GM12878 (cell line): ENCODE measurements around the gene GABRR3. TPM values are rescaled to one million over a fixed set of nuclear protein-coding genes. Genes with fewer than 3 reads are reported as not detected.

Experiments
- ATAC-seq: fragments of 200-7000 bp; cut with Tn5 transposase; 3 replicates; pipeline ENCODE4 v1.9.1; 2020; ENCODE audit warnings: mild to moderate bottlenecking, moderate library complexity
- BruUV-seq: library from RNA; stranded (reverse); fragments of 400-500 nt; replicated peaks from 2 replicates; lab custom pipeline; 2021; lab: Mats Ljungman, UMichigan
- CTCF ChIA-PET: fragments of 300-600 bp; sonication (Branson Sonifier 250); formaldehyde crosslinking; extraction: SDS; loops from one replicate; lab custom pipeline; 2021; ENCODE audit warnings: inconsistent platforms; lab: Yijun Ruan, JAX
- POLR2A ChIA-PET: fragments of 350-600 bp; formaldehyde crosslinking; extraction: SDS; loops from one replicate; lab custom pipeline; 2021; ENCODE audit warnings: inconsistent platforms; lab: Charles Lee
- RAD21 ChIA-PET: fragments of 300-600 bp; sonication (Branson Sonifier 250); formaldehyde crosslinking; loops from one replicate; lab custom pipeline; 2023; ENCODE audit warnings: antibody characterized with exemption; ENCODE audit not compliant: unreplicated experiment; lab: Charles Lee
- SMC1A ChIA-PET: fragments of 300-600 bp; sonication (Branson Sonifier 250); formaldehyde crosslinking; loops from one replicate; lab custom pipeline; 2023; ENCODE audit not compliant: unreplicated experiment, uncharacterized antibody; lab: Charles Lee
- DNase-seq: peaks from one replicate; pipeline ENCODE4 v3.0.0-alpha.2; 2011; ENCODE audit warnings: low read depth, low spot score
- FAIRE-seq: peaks from 3 replicates; lab custom pipeline; 2011; peaks lifted over from hg19 to GRCh38; lab: Jason Lieb, UNC
- H2AFZ ChIP-seq: 2 replicates; pipeline ENCODE4 v1.6.0; 2011; ENCODE audit warnings: low read depth, low read length, control low read depth; ENCODE audit not compliant: control insufficient read depth
- H3K27ac ChIP-seq: 2 replicates; pipeline ENCODE4 v1.5.1; 2011; ENCODE audit warnings: control low read depth; ENCODE audit not compliant: control insufficient read depth, insufficient read depth
- H3K27me3 ChIP-seq, 2 experiments: replicated peaks in 1 of 2; 2 replicates each; pipeline versions ENCODE4 v1.6.0 to v1.6.1; 2011; ENCODE audit warnings: low read length in 1 of 2; ENCODE audit not compliant: control insufficient read depth in 2 of 2, insufficient read depth in 2 of 2
- H3K36me3 ChIP-seq, 2 experiments: 2 replicates each; pipeline ENCODE4 v1.5.1; 2011; ENCODE audit warnings: low read length in 1 of 2; ENCODE audit not compliant: control insufficient read depth in 2 of 2, insufficient read depth in 2 of 2
- H3K4me1 ChIP-seq: 2 replicates; pipeline ENCODE4 v1.6.1; 2011; ENCODE audit warnings: mild to moderate bottlenecking, low read length, moderate library complexity, mixed read lengths; ENCODE audit not compliant: control insufficient read depth, insufficient read depth
- H3K4me2 ChIP-seq: 2 replicates; pipeline ENCODE4 v1.6.0; 2011; ENCODE audit warnings: control low read depth; ENCODE audit not compliant: control insufficient read depth, insufficient read depth
- H3K4me3 ChIP-seq: fragments of 200-600 bp; sonication (generic); 2 replicates; pipeline ENCODE4 v1.5.1; 2016
- H3K79me2 ChIP-seq: 2 replicates; pipeline ENCODE4 v1.6.0; 2011; ENCODE audit warnings: low read length; ENCODE audit not compliant: control insufficient read depth, insufficient read depth
- H3K9ac ChIP-seq: 2 replicates; pipeline ENCODE4 v1.8.0; 2011; ENCODE audit warnings: low read length, control low read depth, mixed read lengths; ENCODE audit not compliant: control insufficient read depth, insufficient read depth
- H3K9me3 ChIP-seq: replicated peaks from 3 replicates; pipeline ENCODE4 v1.5.1; 2011; ENCODE audit warnings: mild to moderate bottlenecking, low read length; ENCODE audit not compliant: control insufficient read depth, insufficient read depth
- H4K20me1 ChIP-seq: 2 replicates; pipeline ENCODE4 v1.6.0; 2011; ENCODE audit not compliant: control insufficient read depth, insufficient read depth
- ATF7 ChIP-seq: fragments of 450-650 bp; IDR thresholded peaks from 2 replicates; pipeline ENCODE4 v1.6.1; 2016; ENCODE audit warnings: low read depth, mild to moderate bottlenecking
- CBX5 ChIP-seq: sonication (generic); IDR thresholded peaks from 2 replicates; pipeline ENCODE4 v1.6.1; 2016; ENCODE audit warnings: low read depth, moderate library complexity, mild to moderate bottlenecking, inconsistent platforms
- JUNB ChIP-seq: IDR thresholded peaks from 2 replicates; pipeline ENCODE4 v1.6.1; 2016; ENCODE audit warnings: antibody characterized with exemption, mild to moderate bottlenecking
- MEF2A ChIP-seq: IDR thresholded peaks from 2 replicates; pipeline ENCODE4 v1.6.1; 2011; ENCODE audit warnings: low read depth, mild to moderate bottlenecking, low read length, moderate library complexity; ENCODE audit not compliant: insufficient read depth
- SP1 ChIP-seq: IDR thresholded peaks from one replicate; pipeline ENCODE4 v1.6.1; 2011; ENCODE audit warnings: low read depth, low read length
- STAT3 ChIP-seq: IDR thresholded peaks from 2 replicates; pipeline ENCODE4 v1.6.1; 2011; ENCODE audit warnings: low read depth, low read length, improper control_type of control experiment
- SUPT20H ChIP-seq: IDR thresholded peaks from 2 replicates; pipeline ENCODE4 v1.6.1; 2011; ENCODE audit warnings: low read depth, mild to moderate bottlenecking, low read length, moderate library complexity, borderline replicate concordance; ENCODE audit not compliant: control insufficient read depth
- WGBS: methylation state at CpG from one replicate; pipeline ENCODE4 v1.1.6; 2016; ENCODE audit warnings: low lambda C conversion rate; ENCODE audit not compliant: insufficient replicate concordance, insufficient coverage; ENCODE audit errors: missing lambda C conversion rate; 5-methylcytosine and 5-hydroxymethylcytosine counted together
- in situ Hi-C: fragments of 300-500 bp; cut with MboI; formaldehyde crosslinking; loops from 9 replicates; pipeline ENCODE4 v1.14.3; 2018; ENCODE audit warnings: mixed read lengths
- intact Hi-C: fragments of 100-400 bp; cut with micrococcal nuclease; formaldehyde crosslinking; loops from one replicate; pipeline ENCODE4 v1.14.2; 2022; ENCODE audit not compliant: unreplicated experiment
- polyA plus RNA-seq, 11 experiments: library from polyadenylated mRNA; depleted of rRNA in 4 of 11; unstranded in 6 of 11; stranded (reverse) in 5 of 11; fragments of >200 nt; fragmentation: Nextera tagmentation in 4 of 11; fragmentation: Illumina TruSeq in 1 of 11; extraction: Ambion mirVana in 4 of 11; extraction: Trizol in 1 of 11; gene quantifications; 1 replicate in 1 of 11; 2 replicates in 10 of 11; pipeline versions ENCODE4 v1.2.1 to v1.2.3, GENCODE V29; 2011 to 2016; ENCODE audit warnings: inconsistent platforms in 2 of 11, missing spikeins in 2 of 11, low read depth in 1 of 11
- total RNA-seq, 4 experiments: library from RNA; depleted of rRNA in 3 of 4; stranded (reverse); fragments of >200 nt in 3 of 4; fragmentation: Illumina TruSeq in 1 of 4; extraction: Trizol in 1 of 4; gene quantifications; 2 replicates each; pipeline versions ENCODE4 v1.2.1 to v1.2.3, GENCODE V29; 2013 to 2021
- TF ChIP-seq, protein P1 (sequence below): fragments of 450-650 bp; IDR thresholded peaks from 2 replicates; pipeline ENCODE4 v1.6.1; 2017; ENCODE audit warnings: low read depth, mild to moderate bottlenecking, moderate library complexity
- TF ChIP-seq, protein P2 (sequence below): IDR thresholded peaks from 2 replicates; pipeline ENCODE4 v1.6.1; 2011; ENCODE audit warnings: mild to moderate bottlenecking, low read depth, low read length, moderate library complexity; ENCODE audit not compliant: insufficient replicate concordance
- TF ChIP-seq, protein P3 (sequence below): IDR thresholded peaks from 2 replicates; pipeline ENCODE4 v1.6.1; 2012; ENCODE audit warnings: low read depth, low read length, improper control_type of control experiment

GABRR3 gene
- total and polyA plus RNA-seq, 10 of the 15 experiments (the other 5 are each of a cell fraction or from before 2014, with no cell fraction given): not detected

DNA sequence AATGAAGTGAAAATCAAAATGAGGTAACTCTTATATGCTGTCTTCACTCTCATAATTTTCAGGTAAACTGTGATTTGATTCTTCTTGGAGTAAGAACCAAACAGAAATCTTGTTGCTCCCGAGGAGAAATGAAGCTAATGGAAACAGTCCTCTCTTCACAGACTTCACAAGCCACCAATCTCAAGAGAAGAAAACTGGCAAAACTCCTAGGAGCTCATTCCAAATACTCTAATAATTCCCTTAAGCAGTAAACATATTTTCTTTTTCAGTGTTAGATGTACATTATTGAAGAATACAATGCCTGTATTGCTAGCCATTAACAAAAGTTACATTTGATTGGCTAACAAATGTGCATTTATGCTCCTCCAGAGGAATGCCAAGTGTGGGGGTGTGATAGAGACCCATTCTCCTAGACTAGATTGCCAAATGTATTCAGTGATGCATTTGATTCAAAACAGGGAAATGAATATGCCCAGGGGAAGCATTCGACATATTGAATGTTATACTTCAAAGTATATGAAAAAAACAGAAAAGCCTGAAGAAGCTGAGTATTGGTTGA is 51.1 kb downstream of the GABRR3 start (continued):
- TF ChIP-seq STAT3: no peak

DNA sequence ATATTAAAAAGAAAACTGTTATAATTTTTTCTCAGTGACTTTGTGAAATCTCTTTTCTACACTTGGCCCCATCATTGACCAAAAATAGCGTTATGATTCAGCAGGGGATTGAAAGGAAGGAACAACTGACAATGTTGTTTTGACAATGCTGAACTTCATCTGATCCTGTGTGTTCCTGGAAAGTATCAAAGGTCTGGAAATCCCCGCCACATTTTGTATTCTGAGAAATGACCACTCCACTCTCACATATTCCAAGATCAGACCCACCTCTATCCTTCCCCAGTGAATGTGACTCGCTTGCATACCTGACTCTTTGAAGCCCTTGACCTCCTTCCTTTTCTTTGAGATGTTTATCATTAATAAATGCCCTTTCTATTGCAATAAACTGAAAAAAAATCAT is 53.2 kb downstream of the GABRR3 start:
- Histone ChIP-seq H3K79me2 (no peaks in the 10 kb centered on the region), H3K4me2 (no peak overlapping the region), H3K9me3 (no peaks in the 10 kb centered on the region), H3K36me3 (no peaks in the 10 kb centered on the region), H3K4me3 (no peak overlapping the region), H3K27me3 (no peaks in the 10 kb centered on the region), H3K27ac (no peak overlapping the region), H4K20me1 (no peaks in the 10 kb centered on the region), H2AFZ (no peak overlapping the region), H3K4me1 (no peaks in the 10 kb centered on the region; the same call in 1 of the 2 replicates), H3K9ac (no peak overlapping the region)
- WGBS: 31% methylated on average over 3 of the region's 3 CpGs
- intact Hi-C loops (no loop called here), in situ Hi-C loops (no loop called here)
- ChIA-PET CTCF (interaction anchor here (1.3 kb wide), 1 partner anchor 15 kb away, joined by 3 read pairs; no protein-coding TSS in a partner anchor), SMC1A (interaction anchor here (1.2 kb wide), 1 partner anchor 68 kb away, joined by 3 read pairs; no protein-coding TSS in a partner anchor), RAD21 (no interaction called here), POLR2A (no interaction called here)
- ATAC-seq: no peak
- no TSS peak for BruUV-seq
- TF ChIP-seq, protein P1, sequence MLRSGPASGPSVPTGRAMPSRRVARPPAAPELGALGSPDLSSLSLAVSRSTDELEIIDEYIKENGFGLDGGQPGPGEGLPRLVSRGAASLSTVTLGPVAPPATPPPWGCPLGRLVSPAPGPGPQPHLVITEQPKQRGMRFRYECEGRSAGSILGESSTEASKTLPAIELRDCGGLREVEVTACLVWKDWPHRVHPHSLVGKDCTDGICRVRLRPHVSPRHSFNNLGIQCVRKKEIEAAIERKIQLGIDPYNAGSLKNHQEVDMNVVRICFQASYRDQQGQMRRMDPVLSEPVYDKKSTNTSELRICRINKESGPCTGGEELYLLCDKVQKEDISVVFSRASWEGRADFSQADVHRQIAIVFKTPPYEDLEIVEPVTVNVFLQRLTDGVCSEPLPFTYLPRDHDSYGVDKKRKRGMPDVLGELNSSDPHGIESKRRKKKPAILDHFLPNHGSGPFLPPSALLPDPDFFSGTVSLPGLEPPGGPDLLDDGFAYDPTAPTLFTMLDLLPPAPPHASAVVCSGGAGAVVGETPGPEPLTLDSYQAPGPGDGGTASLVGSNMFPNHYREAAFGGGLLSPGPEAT: no peak
- TF ChIP-seq SP1 (no peak), MEF2A (0 out of 2 replicates have a peak, but pooled peaks have one; percentile 34), ATF7 (no peak), JUNB (peak; percentile 18; the same call in 1 of the 2 replicates), CBX5 (no peak), SUPT20H (no peak)
- TF ChIP-seq, protein P2, sequence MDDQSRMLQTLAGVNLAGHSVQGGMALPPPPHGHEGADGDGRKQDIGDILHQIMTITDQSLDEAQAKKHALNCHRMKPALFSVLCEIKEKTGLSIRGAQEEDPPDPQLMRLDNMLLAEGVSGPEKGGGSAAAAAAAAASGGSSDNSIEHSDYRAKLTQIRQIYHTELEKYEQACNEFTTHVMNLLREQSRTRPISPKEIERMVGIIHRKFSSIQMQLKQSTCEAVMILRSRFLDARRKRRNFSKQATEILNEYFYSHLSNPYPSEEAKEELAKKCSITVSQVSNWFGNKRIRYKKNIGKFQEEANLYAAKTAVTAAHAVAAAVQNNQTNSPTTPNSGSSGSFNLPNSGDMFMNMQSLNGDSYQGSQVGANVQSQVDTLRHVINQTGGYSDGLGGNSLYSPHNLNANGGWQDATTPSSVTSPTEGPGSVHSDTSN: no peak
- TF ChIP-seq, protein P3, sequence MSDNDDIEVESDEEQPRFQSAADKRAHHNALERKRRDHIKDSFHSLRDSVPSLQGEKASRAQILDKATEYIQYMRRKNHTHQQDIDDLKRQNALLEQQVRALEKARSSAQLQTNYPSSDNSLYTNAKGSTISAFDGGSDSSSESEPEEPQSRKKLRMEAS: no peak
- DNase-seq: no peak
- no peak for FAIRE-seq
